Measurements from ENCODE around the gene IPO4. TPM values are rescaled to one million over a fixed set of nuclear protein-coding genes. Genes with fewer than 3 reads are reported as not detected.

The IPO4 gene
- total RNA-seq, 4 donors from 2014 or later: 35.7 to 73.2 (median 55.4) TPM

GRCh38 chr14:24192933-24193332 is 4.3 kb upstream of the IPO4 start:
- intact Hi-C loops (cut with DNase I; ENCODE audit: low total_unique reads) (no loop called here), in situ Hi-C loops (cut with MboI; ENCODE audit: low sequenced_read_pairs in 4 of 4) (no loop called here)
- Histone ChIP-seq H3K4me3 (no peak overlapping the region), H3K36me3 (peaks cover 0 to 24% of the 10 kb centered on the region in 2 donors), H3K27me3 (no peaks in the 10 kb centered on the region), H3K4me1 (peaks cover 23 to 27% of the 10 kb centered on the region in 2 donors), H3K9me3 (no peaks in the 10 kb centered on the region), H3K27ac (no peak overlapping the region)
- ATAC-seq (no peak), DNase-seq (no peak)
- TF ChIP-seq, protein P1, sequence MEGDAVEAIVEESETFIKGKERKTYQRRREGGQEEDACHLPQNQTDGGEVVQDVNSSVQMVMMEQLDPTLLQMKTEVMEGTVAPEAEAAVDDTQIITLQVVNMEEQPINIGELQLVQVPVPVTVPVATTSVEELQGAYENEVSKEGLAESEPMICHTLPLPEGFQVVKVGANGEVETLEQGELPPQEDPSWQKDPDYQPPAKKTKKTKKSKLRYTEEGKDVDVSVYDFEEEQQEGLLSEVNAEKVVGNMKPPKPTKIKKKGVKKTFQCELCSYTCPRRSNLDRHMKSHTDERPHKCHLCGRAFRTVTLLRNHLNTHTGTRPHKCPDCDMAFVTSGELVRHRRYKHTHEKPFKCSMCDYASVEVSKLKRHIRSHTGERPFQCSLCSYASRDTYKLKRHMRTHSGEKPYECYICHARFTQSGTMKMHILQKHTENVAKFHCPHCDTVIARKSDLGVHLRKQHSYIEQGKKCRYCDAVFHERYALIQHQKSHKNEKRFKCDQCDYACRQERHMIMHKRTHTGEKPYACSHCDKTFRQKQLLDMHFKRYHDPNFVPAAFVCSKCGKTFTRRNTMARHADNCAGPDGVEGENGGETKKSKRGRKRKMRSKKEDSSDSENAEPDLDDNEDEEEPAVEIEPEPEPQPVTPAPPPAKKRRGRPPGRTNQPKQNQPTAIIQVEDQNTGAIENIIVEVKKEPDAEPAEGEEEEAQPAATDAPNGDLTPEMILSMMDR (IDR thresholded peaks at IDR 0.05 in 4 of 5, conservative IDR thresholded peaks at IDR 0.05 in 1 of 5): no peak
- no peak for TF ChIP-seq POLR2A (IDR thresholded peaks at IDR 0.05)

GRCh38 chr14:24190416-24190815 is 1.8 kb upstream of the IPO4 start:
- Histone ChIP-seq H3K9me3 (no peaks in the 10 kb centered on the region), H3K27ac (no peak overlapping the region), H3K4me1 (peaks cover 20 to 25% of the 10 kb centered on the region in 2 donors), H3K27me3 (no peaks in the 10 kb centered on the region), H3K36me3 (peaks cover 0 to 41% of the 10 kb centered on the region in 2 donors), H3K4me3 (no peak overlapping the region)
- DNase-seq (no peak), ATAC-seq (no peak)
- TF ChIP-seq, protein P1 (IDR thresholded peaks at IDR 0.05 in 4 of 5, conservative IDR thresholded peaks at IDR 0.05 in 1 of 5): no peak
- TF ChIP-seq POLR2A (IDR thresholded peaks at IDR 0.05): no peak
- in situ Hi-C loops (cut with MboI; ENCODE audit: low sequenced_read_pairs in 4 of 4) (no loop called here), intact Hi-C loops (cut with DNase I; ENCODE audit: low total_unique reads) (no loop called here)

- TF ChIP-seq, protein P1 (IDR thresholded peaks at IDR 0.05 in 4 of 5, conservative IDR thresholded peaks at IDR 0.05 in 1 of 5): no peak
- TF ChIP-seq POLR2A (IDR thresholded peaks at IDR 0.05): no peak
- peak overlapping the region; percentile 62 to 90 (median 84) for H3K27ac ChIP-seq
Observed at GRCh38 chr14:24189460-24189859, 844 bp upstream of the IPO4 start.

DNA sequence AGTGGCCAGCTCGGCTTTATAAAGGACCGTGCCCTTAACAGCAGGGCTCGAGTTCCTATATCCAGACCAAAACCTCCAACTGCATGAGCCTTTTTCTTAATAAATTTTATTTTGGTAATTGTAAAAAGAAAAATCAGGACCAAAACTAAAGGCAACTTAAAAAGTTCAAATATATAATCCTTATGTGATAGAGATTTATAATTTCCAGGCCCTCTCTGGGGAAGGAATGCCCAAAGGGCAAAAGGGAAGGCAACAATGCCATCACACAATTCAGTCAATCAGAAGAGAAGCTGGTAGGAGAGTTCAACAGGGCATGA is 401 bp upstream of the IPO4 start:
- DNase-seq (no peak), ATAC-seq (no peak)
- Histone ChIP-seq H3K4me1 (peaks cover 12 to 16% of the 10 kb centered on the region in 2 donors), H3K9me3 (no peaks in the 10 kb centered on the region), H3K27ac (peak overlapping the region; percentile 62 to 90 (median 84)), H3K4me3 (peak overlapping the region in 3 of 4 donors; percentile 62 to 84 (median 80)), H3K27me3 (no peaks in the 10 kb centered on the region), H3K36me3 (peaks cover 0 to 52% of the 10 kb centered on the region in 2 donors)
- in situ Hi-C loops (cut with MboI; ENCODE audit: low sequenced_read_pairs in 4 of 4): no loop called here
- TF ChIP-seq, protein P1 (IDR thresholded peaks at IDR 0.05 in 4 of 5, conservative IDR thresholded peaks at IDR 0.05 in 1 of 5): no peak
- TF ChIP-seq POLR2A (IDR thresholded peaks at IDR 0.05): no peak
- intact Hi-C loops (cut with DNase I; ENCODE audit: low total_unique reads): no loop called here

More at GRCh38 chr14:24189460-24189859, 844 bp upstream of the IPO4 start:
- DNase-seq (no peak), ATAC-seq (no peak)
- Histone ChIP-seq H3K36me3 (peaks cover 0 to 51% of the 10 kb centered on the region in 2 donors), H3K27me3 (no peaks in the 10 kb centered on the region), H3K9me3 (no peaks in the 10 kb centered on the region), H3K4me1 (peaks cover 17 to 20% of the 10 kb centered on the region in 2 donors), H3K4me3 (no peak overlapping the region)
- intact Hi-C loops (cut with DNase I; ENCODE audit: low total_unique reads) (no loop called here), in situ Hi-C loops (cut with MboI; ENCODE audit: low sequenced_read_pairs in 4 of 4) (no loop called here)

DNA sequence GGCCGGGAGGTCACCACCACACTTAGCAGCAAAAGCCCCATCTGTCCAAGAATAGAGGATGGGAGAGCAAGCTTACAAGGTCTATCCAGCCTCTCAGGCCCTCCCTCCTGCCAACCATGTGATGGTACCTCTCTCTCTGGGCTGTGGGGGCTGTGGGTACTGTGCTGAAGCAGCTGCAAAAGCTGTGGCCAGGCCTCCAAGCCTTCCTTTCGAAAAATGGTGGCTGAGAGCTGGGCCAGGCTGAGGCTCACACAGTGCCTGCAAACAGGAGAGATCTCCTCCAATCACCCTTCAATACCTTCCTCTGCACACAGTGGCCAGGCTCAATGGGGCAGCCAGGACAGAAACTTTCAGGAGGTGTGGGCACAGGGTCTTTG is 1.1 kb downstream of the IPO4 start:
- ATAC-seq (no peak), DNase-seq (no peak)
- peaks cover 0 to 58% of the 10 kb centered on the region in 2 donors for H3K36me3 ChIP-seq
- peaks cover 12 to 16% of the 10 kb centered on the region in 2 donors for H3K4me1 ChIP-seq
- intact Hi-C loops (cut with DNase I; ENCODE audit: low total_unique reads): no loop called here
- peak overlapping the region; percentile 83 to 90 (median 86) for H3K27ac ChIP-seq
- no peaks in the 10 kb centered on the region for H3K9me3 ChIP-seq
- in situ Hi-C loops (cut with MboI; ENCODE audit: low sequenced_read_pairs in 4 of 4): no loop called here
- TF ChIP-seq, protein P1 (IDR thresholded peaks at IDR 0.05 in 4 of 5, conservative IDR thresholded peaks at IDR 0.05 in 1 of 5): no peak
- no peak for TF ChIP-seq POLR2A (IDR thresholded peaks at IDR 0.05)
- no peaks in the 10 kb centered on the region for H3K27me3 ChIP-seq
- peak overlapping the region in 3 of 4 donors; percentile 80 to 84 (median 84) for H3K4me3 ChIP-seq
